Natural killer cell (primary cell): Measurements from ENCODE around the gene DENND1A. TPM values are rescaled to one million over a fixed set of nuclear protein-coding genes. Genes with fewer than 3 reads are reported as not detected.

Experiments used
- ATAC-seq, 3 donors: fragments of 150-1000 bp in 2 of 3; fragments of 200-7000 bp in 1 of 3; cut with Tn5 transposase; 1 replicate in 1 of 3; 2 replicates in 2 of 3; pipeline ENCODE4 v1.10.0; 2021; ENCODE audit warnings: mild to moderate bottlenecking in 2 of 3, moderate library complexity in 2 of 3
- DNase-seq, 2 donors: peaks; one replicate each; pipeline versions ENCODE4 v3.0.0 to v3.0.0-alpha.2; 2013 to 2021; ENCODE audit warnings: mixed read lengths in 1 of 2
- H3K27ac ChIP-seq: one replicate; pipeline ENCODE4 v1.5.1; 2013; ENCODE audit warnings: mild to moderate bottlenecking, low read length
- H3K27me3 ChIP-seq: one replicate; pipeline ENCODE4 v1.6.1; 2013; ENCODE audit warnings: low read length; ENCODE audit not compliant: control insufficient read depth, insufficient read depth
- H3K36me3 ChIP-seq: one replicate; pipeline ENCODE4 v1.6.1; 2013; ENCODE audit warnings: low read length; ENCODE audit not compliant: control insufficient read depth, insufficient read depth
- H3K4me1 ChIP-seq: one replicate; pipeline ENCODE4 v1.6.1; 2013; ENCODE audit warnings: low read length; ENCODE audit not compliant: control insufficient read depth, insufficient read depth
- H3K4me3 ChIP-seq: one replicate; pipeline ENCODE4 v1.5.1; 2013; ENCODE audit warnings: low read length
- H3K9me3 ChIP-seq: one replicate; pipeline ENCODE4 v1.6.1; 2013; ENCODE audit warnings: low read length; ENCODE audit not compliant: control insufficient read depth, insufficient read depth
- H3K27ac Mint-ChIP-seq, 2 donors: one replicate each; pipeline ENCODE4 v1.8.0; 2022; ENCODE audit warnings: mild to moderate bottlenecking in 2 of 2, mixed read lengths in 2 of 2, moderate library complexity in 1 of 2
- H3K27me3 Mint-ChIP-seq, 2 donors: one replicate each; pipeline ENCODE4 v1.8.0; 2022; ENCODE audit warnings: low read depth in 2 of 2, mixed read lengths in 2 of 2
- H3K36me3 Mint-ChIP-seq: one replicate; pipeline ENCODE4 v1.8.0; 2022; ENCODE audit warnings: mixed read lengths
- H3K4me1 Mint-ChIP-seq, 2 donors: one replicate each; pipeline ENCODE4 v1.8.0; 2022; ENCODE audit warnings: mixed read lengths in 2 of 2
- H3K4me3 Mint-ChIP-seq: one replicate; pipeline ENCODE4 v1.8.0; 2022; ENCODE audit warnings: mild to moderate bottlenecking, moderate library complexity, mixed read lengths
- H3K9me3 Mint-ChIP-seq, 2 donors: one replicate each; pipeline ENCODE4 v1.8.0; 2022; ENCODE audit warnings: mixed read lengths in 2 of 2
- WGBS: methylation state at CpG from one replicate; pipeline ENCODE4 v1.1.7; 2013; ENCODE audit warnings: missing lambda C conversion rate; ENCODE audit not compliant: insufficient coverage; 5-methylcytosine and 5-hydroxymethylcytosine counted together
- intact Hi-C: fragments of 100-400 bp; cut with micrococcal nuclease; formaldehyde crosslinking; loops from one replicate; pipeline ENCODE4 v1.14.2; 2022
- total RNA-seq, 4 donors: library from RNA; stranded (reverse); fragments of 120-200 nt in 1 of 4; gene quantifications; one replicate each; pipeline versions ENCODE4 v1.2.3 to v1.2.4, GENCODE V29; 2013 to 2022
- TF ChIP-seq, protein P1 (sequence below): fragments of 200-600 bp; IDR thresholded peaks from one replicate; pipeline ENCODE4 v1.8.0; 2022; ENCODE audit warnings: antibody characterized with exemption

Gene DENND1A
- total RNA-seq, 3 donors from 2014 or later (not counting 1 experiment from before 2014, with no cell fraction given) = 27.8 to 37.6 (median 30.9) TPM

- H3K9me3 ChIP-seq = no peaks in the 10 kb centered on the region
- H3K4me3 ChIP-seq = no peak overlapping the region
- H3K4me1 ChIP-seq = no peaks in the 10 kb centered on the region
- no peaks in the 10 kb centered on the region for H3K4me1 Mint-ChIP-seq
- no peak overlapping the region for H3K27ac Mint-ChIP-seq
- H3K36me3 Mint-ChIP-seq = no peaks in the 10 kb centered on the region
- TF ChIP-seq, protein P1, sequence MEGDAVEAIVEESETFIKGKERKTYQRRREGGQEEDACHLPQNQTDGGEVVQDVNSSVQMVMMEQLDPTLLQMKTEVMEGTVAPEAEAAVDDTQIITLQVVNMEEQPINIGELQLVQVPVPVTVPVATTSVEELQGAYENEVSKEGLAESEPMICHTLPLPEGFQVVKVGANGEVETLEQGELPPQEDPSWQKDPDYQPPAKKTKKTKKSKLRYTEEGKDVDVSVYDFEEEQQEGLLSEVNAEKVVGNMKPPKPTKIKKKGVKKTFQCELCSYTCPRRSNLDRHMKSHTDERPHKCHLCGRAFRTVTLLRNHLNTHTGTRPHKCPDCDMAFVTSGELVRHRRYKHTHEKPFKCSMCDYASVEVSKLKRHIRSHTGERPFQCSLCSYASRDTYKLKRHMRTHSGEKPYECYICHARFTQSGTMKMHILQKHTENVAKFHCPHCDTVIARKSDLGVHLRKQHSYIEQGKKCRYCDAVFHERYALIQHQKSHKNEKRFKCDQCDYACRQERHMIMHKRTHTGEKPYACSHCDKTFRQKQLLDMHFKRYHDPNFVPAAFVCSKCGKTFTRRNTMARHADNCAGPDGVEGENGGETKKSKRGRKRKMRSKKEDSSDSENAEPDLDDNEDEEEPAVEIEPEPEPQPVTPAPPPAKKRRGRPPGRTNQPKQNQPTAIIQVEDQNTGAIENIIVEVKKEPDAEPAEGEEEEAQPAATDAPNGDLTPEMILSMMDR = no peak
- H3K4me3 Mint-ChIP-seq = no peak overlapping the region
- H3K27ac ChIP-seq = no peak overlapping the region
- H3K36me3 ChIP-seq = no peaks in the 10 kb centered on the region
- WGBS = 92% methylated on average over 6 of the region's 6 CpGs
- DNase-seq (no peak), ATAC-seq (no peak)
- no peaks in the 10 kb centered on the region for H3K9me3 Mint-ChIP-seq
- no peaks in the 10 kb centered on the region for H3K27me3 Mint-ChIP-seq
- intact Hi-C loops = no loop called here
- H3K27me3 ChIP-seq = no peaks in the 10 kb centered on the region
Observed at GRCh38 chr9:123478160-123478559, 451.8 kb downstream of the DENND1A start.

DNA sequence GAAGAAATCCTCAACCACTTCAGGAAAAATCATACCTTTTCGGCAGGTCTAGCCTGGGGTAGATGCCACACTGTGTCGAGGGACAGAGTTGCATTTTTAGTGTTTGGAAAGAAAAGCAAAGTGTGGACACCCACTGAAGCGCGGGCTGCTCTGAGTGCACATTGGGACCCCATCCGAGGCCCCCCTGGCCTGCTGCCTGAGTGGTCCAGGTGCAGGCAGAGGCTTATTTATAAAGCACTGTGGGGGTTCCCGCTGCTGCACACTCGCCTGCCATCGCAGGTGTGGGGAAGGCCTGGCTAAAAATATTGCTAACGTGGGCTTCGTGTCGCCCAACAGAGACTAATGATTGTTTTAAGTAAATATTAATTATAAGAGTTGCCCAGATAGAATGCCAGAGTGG, 454.5 kb downstream of the DENND1A start:
- TF ChIP-seq, protein P1 = no peak
- Histone ChIP-seq H3K9me3 (no peaks in the 10 kb centered on the region), H3K36me3 (no peaks in the 10 kb centered on the region), H3K4me3 (no peak overlapping the region), H3K27me3 (no peaks in the 10 kb centered on the region), H3K4me1 (no peaks in the 10 kb centered on the region), H3K27ac (no peak overlapping the region)
- DNase-seq (no peak), ATAC-seq (no peak)
- 90% methylated on average over 11 of the region's 11 CpGs for WGBS
- no peaks in the 10 kb centered on the region for H3K9me3 Mint-ChIP-seq
- H3K4me1 Mint-ChIP-seq = no peaks in the 10 kb centered on the region
- H3K27me3 Mint-ChIP-seq = no peaks in the 10 kb centered on the region
- H3K4me3 Mint-ChIP-seq = no peak overlapping the region
- H3K27ac Mint-ChIP-seq = no peak overlapping the region
- intact Hi-C loops = no loop called here
- H3K36me3 Mint-ChIP-seq = no peaks in the 10 kb centered on the region

- DNase-seq (no peak), ATAC-seq (no peak)
- intact Hi-C loops = no loop called here
- Mint-ChIP-seq H3K4me3 (no peak overlapping the region), H3K36me3 (no peaks in the 10 kb centered on the region), H3K4me1 (no peaks in the 10 kb centered on the region), H3K27me3 (no peaks in the 10 kb centered on the region), H3K9me3 (no peaks in the 10 kb centered on the region), H3K27ac (no peak overlapping the region)
- WGBS = 93% methylated on average over 14 of the region's 14 CpGs
- Histone ChIP-seq H3K36me3 (no peaks in the 10 kb centered on the region), H3K9me3 (no peaks in the 10 kb centered on the region), H3K4me1 (no peaks in the 10 kb centered on the region), H3K4me3 (no peak overlapping the region), H3K27ac (no peak overlapping the region), H3K27me3 (no peaks in the 10 kb centered on the region)
- TF ChIP-seq, protein P1 = no peak
Observed at GRCh38 chr9:123472862-123473614, 456.9 kb downstream of the DENND1A start.
